ENCODE data around the gene PLCD3. TPM values are rescaled to one million over a fixed set of nuclear protein-coding genes. Genes with fewer than 3 reads are reported as not detected.
A peak's percentile ranks its signal among the peaks of the same experiment; 100 is the strongest.

PLCD3 gene
- total and polyA plus RNA-seq, 8 donors = 12.5 to 49.1 (median 16.9) TPM

GRCh38 chr17:45093444-45094110, 38.7 kb downstream of the PLCD3 start:
- H3K27ac ChIP-seq = peak overlapping the region; percentile 72 to 83
- no peaks in the 10 kb centered on the region for H3K27me3 ChIP-seq
- no peak for DNase-seq
- H3K36me3 ChIP-seq = peaks cover 3 to 99% of the 10 kb centered on the region in 2 donors
- no peak overlapping the region for H3K4me3 ChIP-seq
- intact Hi-C loops (cut with DNase I) = no loop called here
- peaks cover 10 to 14% of the 10 kb centered on the region in 2 donors for H3K4me1 ChIP-seq
- no peaks in the 10 kb centered on the region for H3K9me3 ChIP-seq
- TF ChIP-seq CTCF (IDR thresholded peaks at IDR 0.05) = no peak
- ATAC-seq = peak; percentile 67

- ATAC-seq (peak; percentile 97), DNase-seq (peak in 1 of 4 donors; percentile 85)
- peaks cover 3 to 99% of the 10 kb centered on the region in 2 donors for H3K36me3 ChIP-seq
- no peaks in the 10 kb centered on the region for H3K9me3 ChIP-seq
- H3K4me1 ChIP-seq = peaks cover 10 to 12% of the 10 kb centered on the region in 2 donors
- no peaks in the 10 kb centered on the region for H3K27me3 ChIP-seq
- peak overlapping the region; percentile 72 to 83 for H3K27ac ChIP-seq
- intact Hi-C loops (cut with DNase I) = no loop called here
- H3K4me3 ChIP-seq = no peak overlapping the region
- TF ChIP-seq CTCF (IDR thresholded peaks at IDR 0.05) = no peak
These were observed 39.3 kb downstream of the PLCD3 start for GRCh38 chr17:45092911-45093430.

GRCh38 chr17:45091778-45092425, 40.4 kb downstream of the PLCD3 start:
- H3K36me3 ChIP-seq = peaks cover 0 to 99% of the 10 kb centered on the region in 2 donors
- DNase-seq (no peak), ATAC-seq (no peak)
- intact Hi-C loops (cut with DNase I) = no loop called here
- TF ChIP-seq CTCF (IDR thresholded peaks at IDR 0.05) = no peak
- H3K9me3 ChIP-seq = no peaks in the 10 kb centered on the region
- H3K4me3 ChIP-seq = no peak overlapping the region
- peak overlapping the region; percentile 72 to 83 for H3K27ac ChIP-seq
- peaks cover 10 to 12% of the 10 kb centered on the region in 2 donors for H3K4me1 ChIP-seq
- H3K27me3 ChIP-seq = no peaks in the 10 kb centered on the region

GRCh38 chr17:45090711-45091110, 41.6 kb downstream of the PLCD3 start:
- TF ChIP-seq CTCF (IDR thresholded peaks at IDR 0.05) = no peak
- ATAC-seq = no peak
- Histone ChIP-seq H3K4me1 (peaks cover 10 to 12% of the 10 kb centered on the region in 2 donors), H3K27me3 (no peaks in the 10 kb centered on the region), H3K4me3 (no peak overlapping the region), H3K36me3 (peaks cover 0 to 99% of the 10 kb centered on the region in 2 donors), H3K9me3 (no peaks in the 10 kb centered on the region), H3K27ac (no peak overlapping the region)
- intact Hi-C loops (cut with DNase I) = no loop called here
- DNase-seq = no peak

GRCh38 chr17:45088741-45089140, 43.6 kb downstream of the PLCD3 start:
- intact Hi-C loops (cut with DNase I) = no loop called here
- H3K4me3 ChIP-seq = no peak overlapping the region
- no peak for TF ChIP-seq CTCF (IDR thresholded peaks at IDR 0.05)
- H3K27me3 ChIP-seq = no peaks in the 10 kb centered on the region
- H3K9me3 ChIP-seq = no peaks in the 10 kb centered on the region
- DNase-seq = no peak
- ATAC-seq = no peak
- H3K4me1 ChIP-seq = peaks cover 7 to 8% of the 10 kb centered on the region in 2 donors
- peaks cover 0 to 99% of the 10 kb centered on the region in 2 donors for H3K36me3 ChIP-seq
- H3K27ac ChIP-seq = no peak overlapping the region
